ENCODE measurements around the gene DYNLT4. TPM values are rescaled to one million over a fixed set of nuclear protein-coding genes. Genes with fewer than 3 reads are reported as not detected.
A peak's percentile ranks its signal among the peaks of the same experiment; 100 is the strongest.

DYNLT4 gene
- total RNA-seq, 1 donor from 2014 or later = 0.31 TPM

- Mint-ChIP-seq H3K27me3 (ENCODE audit: low read depth) (no peaks in the 10 kb centered on the region), H3K9me3 (no peaks in the 10 kb centered on the region), H3K4me1 (peaks cover 22% of the 10 kb centered on the region), H3K27ac (peak overlapping the region; percentile 31), H3K4me3 (no peak overlapping the region), H3K36me3 (no peaks in the 10 kb centered on the region)
- no peak for DNase-seq (ENCODE audit: low spot score in 2 of 2, unreplicated experiment in 2 of 2)
- TF ChIP-seq CTCF (IDR thresholded peaks at IDR 0.05; ENCODE audit: unreplicated experiment) = no peak
Measured at GRCh38 chr1:44831516-44831915, 24.4 kb upstream of the DYNLT4 start.

- Mint-ChIP-seq H3K4me1 (peaks cover 20% of the 10 kb centered on the region), H3K4me3 (no peak overlapping the region), H3K9me3 (no peaks in the 10 kb centered on the region), H3K27me3 (ENCODE audit: low read depth) (no peaks in the 10 kb centered on the region), H3K36me3 (no peaks in the 10 kb centered on the region), H3K27ac (no peak overlapping the region)
- no peak for DNase-seq (ENCODE audit: low spot score in 2 of 2, unreplicated experiment in 2 of 2)
- TF ChIP-seq CTCF (IDR thresholded peaks at IDR 0.05; ENCODE audit: unreplicated experiment) = no peak
Measured at GRCh38 chr1:44830900-44831304, 23.8 kb upstream of the DYNLT4 start.

GRCh38 chr1:44829506-44830384, 22.6 kb upstream of the DYNLT4 start:
- Mint-ChIP-seq H3K4me1 (peaks cover 19% of the 10 kb centered on the region), H3K9me3 (no peaks in the 10 kb centered on the region), H3K27me3 (ENCODE audit: low read depth) (no peaks in the 10 kb centered on the region), H3K27ac (no peak overlapping the region), H3K36me3 (no peaks in the 10 kb centered on the region), H3K4me3 (no peak overlapping the region)
- TF ChIP-seq CTCF (IDR thresholded peaks at IDR 0.05; ENCODE audit: unreplicated experiment) = no peak
- DNase-seq (ENCODE audit: low spot score in 2 of 2, unreplicated experiment in 2 of 2) = no peak

GRCh38 chr1:44828841-44829440, 21.8 kb upstream of the DYNLT4 start:
- no peak for DNase-seq (ENCODE audit: low spot score in 2 of 2, unreplicated experiment in 2 of 2)
- Mint-ChIP-seq H3K36me3 (no peaks in the 10 kb centered on the region), H3K4me3 (no peak overlapping the region), H3K27ac (no peak overlapping the region), H3K9me3 (no peaks in the 10 kb centered on the region), H3K4me1 (peaks cover 19% of the 10 kb centered on the region), H3K27me3 (ENCODE audit: low read depth) (no peaks in the 10 kb centered on the region)
- no peak for TF ChIP-seq CTCF (IDR thresholded peaks at IDR 0.05; ENCODE audit: unreplicated experiment)

- TF ChIP-seq CTCF (IDR thresholded peaks at IDR 0.05; ENCODE audit: unreplicated experiment) = no peak
- H3K36me3 Mint-ChIP-seq = no peaks in the 10 kb centered on the region
- no peak overlapping the region for H3K4me3 Mint-ChIP-seq
- no peaks in the 10 kb centered on the region for H3K9me3 Mint-ChIP-seq
- no peak overlapping the region for H3K27ac Mint-ChIP-seq
- H3K4me1 Mint-ChIP-seq = peaks cover 19% of the 10 kb centered on the region
- DNase-seq (ENCODE audit: low spot score in 2 of 2, unreplicated experiment in 2 of 2) = no peak
- H3K27me3 Mint-ChIP-seq (ENCODE audit: low read depth) = no peaks in the 10 kb centered on the region
Measured at GRCh38 chr1:44828003-44828651, 21.0 kb upstream of the DYNLT4 start.
